WTC11 (cell line): ENCODE results near the gene FOXC1.

Experiments
- ETV6 ChIP-seq: sonication (generic); formaldehyde crosslinking; IDR thresholded peaks from 2 replicates; pipeline ENCODE4 v1.8.1; 2022; ENCODE audit warnings: mild to moderate bottlenecking, missing genetic modification reagents
- FOXP1 ChIP-seq: sonication (generic); formaldehyde crosslinking; IDR thresholded peaks from 2 replicates; pipeline ENCODE4 v1.8.0; 2022; ENCODE audit warnings: missing genetic modification reagents, mild to moderate bottlenecking, moderate library complexity, borderline replicate concordance
- NR1H2 ChIP-seq: sonication (generic); formaldehyde crosslinking; IDR thresholded peaks from 2 replicates; pipeline ENCODE4 v1.9.0; 2021; ENCODE audit warnings: mild to moderate bottlenecking, moderate library complexity, missing genetic modification reagents
- ZNF219 ChIP-seq: sonication (generic); formaldehyde crosslinking; IDR thresholded peaks from 2 replicates; pipeline ENCODE4 v1.8.0; 2023; ENCODE audit warnings: missing genetic modification reagents, mild to moderate bottlenecking, borderline replicate concordance
- ZNF232 ChIP-seq: sonication (generic); formaldehyde crosslinking; IDR thresholded peaks from 2 replicates; pipeline ENCODE4 v1.8.0; 2022; ENCODE audit warnings: mild to moderate bottlenecking, missing genetic modification reagents
- TF ChIP-seq, protein P1 (sequence below): fragments of 250-450 bp; sonication (Bioruptor Pico); IDR thresholded peaks from 2 replicates; pipeline ENCODE4 v1.9.0; 2021; ENCODE audit warnings: mild to moderate bottlenecking, borderline replicate concordance
- TF ChIP-seq, protein P2 (sequence below): fragments of 200-600 bp; IDR thresholded peaks from 2 replicates; pipeline ENCODE4 v1.8.0; 2022; ENCODE audit warnings: antibody characterized with exemption
- TF ChIP-seq, protein P3 (sequence below): fragments of 250-450 bp; sonication (Bioruptor Pico); conservative IDR thresholded peaks from 2 replicates; pipeline ENCODE4 v1.9.0; 2021; ENCODE audit warnings: mild to moderate bottlenecking
- TF ChIP-seq, protein P4 (sequence below): sonication (generic); formaldehyde crosslinking; IDR thresholded peaks from 2 replicates; pipeline ENCODE4 v1.8.1; 2022; ENCODE audit warnings: low read depth, missing genetic modification reagents, borderline replicate concordance

DNA sequence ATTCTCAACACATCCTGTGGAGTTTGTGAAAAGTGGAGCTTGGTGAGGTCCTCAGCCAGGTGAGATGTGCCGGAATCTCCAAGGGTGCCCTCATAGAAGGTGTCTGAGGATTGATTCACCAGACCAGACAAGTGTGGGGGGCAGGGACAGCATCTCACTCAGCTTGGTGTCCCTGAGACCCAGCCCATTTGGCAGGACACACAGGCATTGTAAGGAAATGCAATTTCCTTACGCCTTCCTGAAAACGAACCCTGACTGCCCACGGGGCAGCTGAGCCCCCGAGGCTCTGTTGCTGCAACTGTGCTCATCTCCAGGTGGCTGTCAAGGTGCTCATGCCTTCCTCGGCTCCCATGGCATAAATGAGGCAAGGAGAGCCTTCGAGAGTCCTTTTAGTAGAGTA lies 33.4 kb downstream of the FOXC1 start:
- TF ChIP-seq ZNF232 (CRISPR knock-in tag), result no peak
- TF ChIP-seq, protein P1, sequence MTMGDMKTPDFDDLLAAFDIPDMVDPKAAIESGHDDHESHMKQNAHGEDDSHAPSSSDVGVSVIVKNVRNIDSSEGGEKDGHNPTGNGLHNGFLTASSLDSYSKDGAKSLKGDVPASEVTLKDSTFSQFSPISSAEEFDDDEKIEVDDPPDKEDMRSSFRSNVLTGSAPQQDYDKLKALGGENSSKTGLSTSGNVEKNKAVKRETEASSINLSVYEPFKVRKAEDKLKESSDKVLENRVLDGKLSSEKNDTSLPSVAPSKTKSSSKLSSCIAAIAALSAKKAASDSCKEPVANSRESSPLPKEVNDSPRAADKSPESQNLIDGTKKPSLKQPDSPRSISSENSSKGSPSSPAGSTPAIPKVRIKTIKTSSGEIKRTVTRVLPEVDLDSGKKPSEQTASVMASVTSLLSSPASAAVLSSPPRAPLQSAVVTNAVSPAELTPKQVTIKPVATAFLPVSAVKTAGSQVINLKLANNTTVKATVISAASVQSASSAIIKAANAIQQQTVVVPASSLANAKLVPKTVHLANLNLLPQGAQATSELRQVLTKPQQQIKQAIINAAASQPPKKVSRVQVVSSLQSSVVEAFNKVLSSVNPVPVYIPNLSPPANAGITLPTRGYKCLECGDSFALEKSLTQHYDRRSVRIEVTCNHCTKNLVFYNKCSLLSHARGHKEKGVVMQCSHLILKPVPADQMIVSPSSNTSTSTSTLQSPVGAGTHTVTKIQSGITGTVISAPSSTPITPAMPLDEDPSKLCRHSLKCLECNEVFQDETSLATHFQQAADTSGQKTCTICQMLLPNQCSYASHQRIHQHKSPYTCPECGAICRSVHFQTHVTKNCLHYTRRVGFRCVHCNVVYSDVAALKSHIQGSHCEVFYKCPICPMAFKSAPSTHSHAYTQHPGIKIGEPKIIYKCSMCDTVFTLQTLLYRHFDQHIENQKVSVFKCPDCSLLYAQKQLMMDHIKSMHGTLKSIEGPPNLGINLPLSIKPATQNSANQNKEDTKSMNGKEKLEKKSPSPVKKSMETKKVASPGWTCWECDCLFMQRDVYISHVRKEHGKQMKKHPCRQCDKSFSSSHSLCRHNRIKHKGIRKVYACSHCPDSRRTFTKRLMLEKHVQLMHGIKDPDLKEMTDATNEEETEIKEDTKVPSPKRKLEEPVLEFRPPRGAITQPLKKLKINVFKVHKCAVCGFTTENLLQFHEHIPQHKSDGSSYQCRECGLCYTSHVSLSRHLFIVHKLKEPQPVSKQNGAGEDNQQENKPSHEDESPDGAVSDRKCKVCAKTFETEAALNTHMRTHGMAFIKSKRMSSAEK (CRISPR knock-in tag), result no peak
- TF ChIP-seq, protein P2, sequence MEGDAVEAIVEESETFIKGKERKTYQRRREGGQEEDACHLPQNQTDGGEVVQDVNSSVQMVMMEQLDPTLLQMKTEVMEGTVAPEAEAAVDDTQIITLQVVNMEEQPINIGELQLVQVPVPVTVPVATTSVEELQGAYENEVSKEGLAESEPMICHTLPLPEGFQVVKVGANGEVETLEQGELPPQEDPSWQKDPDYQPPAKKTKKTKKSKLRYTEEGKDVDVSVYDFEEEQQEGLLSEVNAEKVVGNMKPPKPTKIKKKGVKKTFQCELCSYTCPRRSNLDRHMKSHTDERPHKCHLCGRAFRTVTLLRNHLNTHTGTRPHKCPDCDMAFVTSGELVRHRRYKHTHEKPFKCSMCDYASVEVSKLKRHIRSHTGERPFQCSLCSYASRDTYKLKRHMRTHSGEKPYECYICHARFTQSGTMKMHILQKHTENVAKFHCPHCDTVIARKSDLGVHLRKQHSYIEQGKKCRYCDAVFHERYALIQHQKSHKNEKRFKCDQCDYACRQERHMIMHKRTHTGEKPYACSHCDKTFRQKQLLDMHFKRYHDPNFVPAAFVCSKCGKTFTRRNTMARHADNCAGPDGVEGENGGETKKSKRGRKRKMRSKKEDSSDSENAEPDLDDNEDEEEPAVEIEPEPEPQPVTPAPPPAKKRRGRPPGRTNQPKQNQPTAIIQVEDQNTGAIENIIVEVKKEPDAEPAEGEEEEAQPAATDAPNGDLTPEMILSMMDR, result no peak
- no peak for TF ChIP-seq FOXP1 (CRISPR knock-in tag)
- TF ChIP-seq, protein P3, sequence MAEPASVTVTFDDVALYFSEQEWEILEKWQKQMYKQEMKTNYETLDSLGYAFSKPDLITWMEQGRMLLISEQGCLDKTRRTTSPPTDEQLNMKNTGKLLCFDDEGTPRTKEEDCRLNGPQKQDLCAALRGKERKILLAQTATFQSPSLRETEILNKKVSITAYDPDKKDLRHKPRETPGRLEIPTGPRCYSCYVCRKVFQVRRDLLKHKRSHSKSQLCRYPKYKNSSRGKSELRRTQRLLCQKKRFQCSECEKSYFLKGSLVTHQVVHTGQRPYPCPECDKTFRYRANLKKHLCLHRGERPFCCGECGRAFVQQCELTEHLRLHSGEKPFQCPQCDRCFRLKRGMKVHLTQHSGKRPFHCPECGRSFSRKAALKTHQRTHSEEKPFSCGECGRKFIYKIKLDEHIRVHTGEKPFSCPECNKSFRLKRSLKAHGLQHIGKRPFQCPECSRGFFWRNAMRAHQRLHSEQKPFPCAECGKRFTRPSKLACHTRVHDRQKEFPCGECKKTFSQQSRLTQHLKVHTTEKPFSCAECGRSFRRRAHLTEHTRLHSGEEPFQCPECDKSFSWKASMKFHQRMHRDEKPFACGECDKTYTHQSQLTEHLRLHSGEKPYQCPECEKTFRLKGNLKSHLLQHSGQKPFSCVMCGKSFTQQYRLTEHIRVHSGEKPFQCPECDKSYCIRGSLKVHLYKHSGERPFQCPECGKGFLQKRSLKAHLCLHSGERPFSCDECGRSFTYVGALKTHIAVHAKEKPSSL (CRISPR knock-in tag), result no peak
- TF ChIP-seq NR1H2 (CRISPR knock-in tag), result no peak
- TF ChIP-seq ETV6, result no peak
- TF ChIP-seq, protein P4, sequence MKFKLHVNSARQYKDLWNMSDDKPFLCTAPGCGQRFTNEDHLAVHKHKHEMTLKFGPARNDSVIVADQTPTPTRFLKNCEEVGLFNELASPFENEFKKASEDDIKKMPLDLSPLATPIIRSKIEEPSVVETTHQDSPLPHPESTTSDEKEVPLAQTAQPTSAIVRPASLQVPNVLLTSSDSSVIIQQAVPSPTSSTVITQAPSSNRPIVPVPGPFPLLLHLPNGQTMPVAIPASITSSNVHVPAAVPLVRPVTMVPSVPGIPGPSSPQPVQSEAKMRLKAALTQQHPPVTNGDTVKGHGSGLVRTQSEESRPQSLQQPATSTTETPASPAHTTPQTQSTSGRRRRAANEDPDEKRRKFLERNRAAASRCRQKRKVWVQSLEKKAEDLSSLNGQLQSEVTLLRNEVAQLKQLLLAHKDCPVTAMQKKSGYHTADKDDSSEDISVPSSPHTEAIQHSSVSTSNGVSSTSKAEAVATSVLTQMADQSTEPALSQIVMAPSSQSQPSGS (CRISPR knock-in tag), result no peak
- TF ChIP-seq ZNF219 (CRISPR knock-in tag), result no peak
